ENCODE measurements around the gene CCT5. TPM values are rescaled to one million over a fixed set of nuclear protein-coding genes. Genes with fewer than 3 reads are reported as not detected.
"Not testable (repeated sequence)": the region's sequence is repeated elsewhere in the genome, so short reads cannot be mapped to it uniquely, and the experiment has no call there.

CCT5 gene
- total RNA-seq, 1 donor from 2014 or later: 663 TPM

- DNase-seq: not testable (repeated sequence)
Measured at GRCh38 chr5:10247217-10247616, 2.9 kb upstream of the CCT5 start.

DNA sequence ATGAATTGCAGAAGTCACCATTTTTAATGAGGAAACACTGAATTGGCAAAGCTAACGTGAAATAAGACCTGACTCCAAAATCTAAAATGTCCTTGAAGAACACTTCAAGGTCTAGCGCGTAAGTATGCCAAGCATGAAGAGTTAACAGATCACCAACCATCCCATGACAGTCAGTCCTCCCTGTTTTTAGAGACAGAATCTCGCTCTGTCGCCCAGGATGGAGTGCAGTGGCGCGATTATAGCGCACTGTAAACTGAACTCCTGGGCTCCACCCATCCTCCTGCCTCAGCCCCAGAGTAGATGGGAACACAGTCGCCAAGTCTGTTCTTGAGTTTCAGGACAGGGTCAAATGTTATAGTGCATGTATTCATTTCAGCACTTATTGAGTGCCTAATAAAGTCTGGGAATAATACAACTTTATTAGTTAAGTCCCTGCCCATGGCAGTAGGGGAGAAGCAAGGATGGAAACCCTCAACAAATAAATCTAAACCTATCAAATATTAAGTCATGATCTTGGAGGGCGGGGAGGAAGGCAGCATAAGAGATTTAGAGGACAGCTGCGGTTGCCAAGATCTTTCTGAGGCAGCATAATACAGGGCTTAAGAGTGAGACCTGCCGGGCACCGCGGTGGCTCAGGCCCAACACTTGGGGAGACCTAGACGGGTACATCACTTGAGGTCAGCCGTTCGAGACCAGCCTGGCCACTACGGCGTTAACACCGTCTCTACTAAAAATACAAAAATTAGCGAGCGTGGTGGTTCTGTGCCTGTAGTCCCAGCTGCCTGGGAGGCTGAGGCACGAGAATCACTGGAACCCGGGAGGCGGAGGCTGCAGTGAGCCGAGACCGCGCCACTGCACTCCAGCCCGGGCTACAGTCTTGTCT lies 1.5 kb upstream of the CCT5 start:
- no peak for DNase-seq

- peak; percentile 45 for DNase-seq
Measured at GRCh38 chr5:10250806-10251276, 761 bp downstream of the CCT5 start.

- DNase-seq: no peak
Measured at GRCh38 chr5:10251405-10251804, 1.3 kb downstream of the CCT5 start.

- DNase-seq: no peak
Measured at GRCh38 chr5:10253390-10253789, 3.3 kb downstream of the CCT5 start.

GRCh38 chr5:10254686-10255085 lies 4.6 kb downstream of the CCT5 start:
- no peak for DNase-seq

- DNase-seq: no peak
Measured at GRCh38 chr5:10257870-10258269, 7.8 kb downstream of the CCT5 start.

DNA sequence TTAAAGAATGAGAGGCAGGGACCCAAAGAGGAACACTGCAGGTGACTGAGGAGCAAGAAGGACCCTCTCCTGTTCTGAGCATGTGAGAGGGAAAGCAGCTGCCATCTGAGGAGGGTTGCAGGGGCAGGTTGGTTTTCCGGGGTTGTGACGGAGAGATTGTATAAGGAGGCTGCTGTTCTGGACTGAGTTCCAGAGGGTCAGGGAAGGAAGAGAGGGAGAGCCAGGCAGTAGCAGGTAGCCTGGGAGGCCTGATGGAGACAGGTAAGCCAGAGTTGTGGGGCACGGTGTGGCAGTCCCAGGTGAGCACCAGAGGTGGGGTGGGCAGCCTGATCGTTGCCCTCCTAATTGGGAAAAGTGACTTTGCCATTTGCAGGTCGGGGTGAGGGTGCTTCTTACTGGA lies 9.8 kb downstream of the CCT5 start:
- DNase-seq: no peak

- no peak for DNase-seq
Measured at GRCh38 chr5:10261065-10261464, 11.0 kb downstream of the CCT5 start.

DNA sequence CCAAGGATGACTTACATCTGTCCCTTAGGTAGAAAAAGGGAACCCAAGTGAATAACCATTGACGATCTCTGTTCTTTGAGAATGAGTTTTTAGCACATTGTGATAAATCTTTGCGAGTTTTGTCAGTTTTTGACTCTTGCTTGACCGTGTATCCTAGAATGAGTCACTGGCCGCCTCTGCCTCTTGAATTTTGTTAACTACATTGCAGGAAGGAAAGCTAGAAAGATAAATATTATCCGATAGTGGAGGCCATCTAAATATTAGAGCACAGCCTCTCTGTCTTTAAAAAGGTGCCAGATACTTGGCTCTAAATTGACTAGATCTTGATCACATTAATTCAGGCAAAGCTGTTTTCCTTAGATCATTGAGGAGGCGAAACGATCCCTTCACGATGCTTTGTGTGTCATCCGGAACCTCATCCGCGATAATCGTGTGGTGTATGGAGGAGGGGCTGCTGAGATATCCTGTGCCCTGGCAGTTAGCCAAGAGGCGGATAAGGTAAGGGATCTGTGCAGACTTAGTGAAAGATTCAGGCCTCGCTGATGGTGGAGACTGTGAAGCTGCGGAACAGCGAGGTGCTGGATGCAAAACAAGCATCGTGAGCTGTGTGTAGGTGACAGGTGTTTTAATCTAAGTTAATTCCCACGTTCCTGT lies 12.2 kb downstream of the CCT5 start:
- DNase-seq: no peak

- no peak for DNase-seq
Measured at GRCh38 chr5:10262995-10263394, 12.9 kb downstream of the CCT5 start.

DNA sequence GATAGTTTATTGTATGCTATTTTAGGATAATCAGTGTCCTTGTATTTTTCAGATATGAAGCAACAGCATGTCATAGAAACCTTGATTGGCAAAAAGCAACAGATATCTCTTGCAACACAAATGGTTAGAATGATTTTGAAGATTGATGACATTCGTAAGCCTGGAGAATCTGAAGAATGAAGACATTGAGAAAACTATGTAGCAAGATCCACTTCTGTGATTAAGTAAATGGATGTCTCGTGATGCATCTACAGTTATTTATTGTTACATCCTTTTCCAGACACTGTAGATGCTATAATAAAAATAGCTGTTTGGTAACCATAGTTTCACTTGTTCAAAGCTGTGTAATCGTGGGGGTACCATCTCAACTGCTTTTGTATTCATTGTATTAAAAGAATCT lies 14.5 kb downstream of the CCT5 start:
- DNase-seq: no peak

- no peak for DNase-seq
Measured at GRCh38 chr5:10265245-10266109, 15.4 kb downstream of the CCT5 start.

DNA sequence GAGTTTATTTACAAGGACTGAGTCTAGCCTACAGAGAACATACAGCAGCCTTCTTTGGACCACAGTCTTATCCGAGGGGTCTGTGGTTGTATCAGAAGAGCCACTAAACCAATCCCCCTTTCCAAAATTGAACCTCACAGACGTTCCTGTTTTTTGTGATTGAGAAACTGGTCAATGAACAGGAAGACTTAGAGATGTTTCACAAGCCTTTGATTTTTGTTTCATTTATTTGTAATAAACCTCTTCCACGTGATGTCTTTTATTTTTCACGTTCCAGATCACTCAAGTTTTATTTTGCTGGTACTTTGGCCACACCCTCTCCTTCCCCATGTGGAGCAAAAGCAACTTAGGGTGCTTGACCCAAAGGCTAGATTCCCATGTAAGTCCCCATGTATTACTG lies 16.1 kb downstream of the CCT5 start:
- no peak for DNase-seq

DNA sequence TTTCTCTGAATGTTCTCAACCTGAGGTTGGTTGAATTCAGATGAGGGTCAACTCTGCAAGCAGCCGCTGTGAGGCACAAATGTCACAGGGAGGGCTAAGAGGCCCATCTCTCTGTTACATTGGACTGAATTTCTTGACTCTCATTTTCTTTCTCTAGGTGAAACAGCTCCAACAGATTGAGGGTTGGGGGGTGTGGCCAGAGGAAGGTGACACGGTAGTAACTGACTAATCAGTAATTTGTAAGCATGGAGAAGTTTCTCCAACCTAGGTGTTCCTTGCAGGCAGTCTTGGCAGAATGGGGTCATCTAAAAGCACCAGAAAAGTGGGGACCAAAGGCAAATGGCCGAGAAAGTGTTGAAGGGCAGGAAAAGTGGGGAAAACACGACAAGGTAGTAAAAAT lies 16.8 kb downstream of the CCT5 start:
- DNase-seq: no peak

DNA sequence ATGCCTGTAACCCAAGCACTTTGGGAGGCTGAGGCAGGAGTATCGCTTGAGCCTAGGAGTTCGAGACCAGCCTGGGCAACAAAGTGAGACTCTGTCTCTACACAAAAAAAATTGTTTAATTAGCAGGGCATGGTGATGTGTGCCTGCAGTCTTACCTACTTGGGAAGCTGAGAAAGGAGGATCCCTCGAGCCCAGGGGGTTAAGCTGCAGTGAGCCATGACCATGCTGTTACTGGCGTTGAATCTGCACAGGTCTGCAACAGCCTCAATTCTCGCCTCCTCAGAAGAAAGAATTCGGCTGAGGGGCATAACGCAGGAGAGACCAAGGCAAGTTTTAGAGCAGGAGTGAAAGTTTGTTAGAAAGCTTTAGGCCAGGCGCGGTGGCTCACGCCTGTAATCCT lies 18.0 kb downstream of the CCT5 start:
- no peak for DNase-seq

GRCh38 chr5:10272053-10272874 lies 22.2 kb downstream of the CCT5 start:
- DNase-seq: no peak

- DNase-seq: not testable (repeated sequence)
Measured at GRCh38 chr5:10272875-10273209, 22.8 kb downstream of the CCT5 start.

- no peak for DNase-seq
Measured at GRCh38 chr5:10275460-10275859, 25.4 kb downstream of the CCT5 start.

GRCh38 chr5:10275991-10276390 lies 25.9 kb downstream of the CCT5 start:
- no peak for DNase-seq

DNA sequence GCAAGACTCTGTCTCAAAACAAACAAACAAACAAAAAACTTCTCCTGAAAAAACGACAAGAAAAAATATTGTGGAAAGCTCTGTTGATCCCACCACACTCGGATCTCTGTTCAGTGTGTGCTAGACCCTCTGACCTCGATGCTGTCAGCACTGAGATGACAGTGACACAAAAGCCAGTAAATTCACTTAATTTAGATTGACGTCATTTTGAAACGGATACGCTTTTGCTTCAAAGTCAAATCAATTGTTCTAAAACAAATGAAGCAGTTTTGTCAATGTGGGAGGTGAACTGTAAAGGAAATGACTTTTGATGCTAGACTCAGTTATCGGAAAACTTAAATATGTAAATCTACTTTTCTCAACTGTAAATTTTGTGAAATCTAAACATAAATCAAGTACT lies 26.6 kb downstream of the CCT5 start:
- DNase-seq: peak; percentile 42
